ENCODE measurements around the gene ARFGAP3. TPM values are rescaled to one million over a fixed set of nuclear protein-coding genes. Genes with fewer than 3 reads are reported as not detected.

ARFGAP3 gene
- total RNA-seq, 1 experiment from 2014 or later = 15.0 TPM

GRCh38 chr22:42817556-42817955 is 39.5 kb downstream of the ARFGAP3 start:
- Mint-ChIP-seq H3K4me1 (no peaks in the 10 kb centered on the region), H3K9me3 (peaks cover 6 to 8% of the 10 kb centered on the region in 2 experiments; a peak in 4 of 5 replicates), H3K27ac (no peak overlapping the region), H3K36me3 (ENCODE audit: insufficient read depth in 1 of 3, low read depth in 3 of 3) (peaks cover 10 to 14% (median 13%) of the 10 kb centered on the region in 3 experiments), H3K27me3 (ENCODE audit: low read depth) (no peaks in the 10 kb centered on the region; the same call in 1 of the 2 replicates), H3K4me3 (no peak overlapping the region)
- Histone ChIP-seq H4K20me1 (ENCODE audit: control insufficient read depth, insufficient read depth, insufficient read length) (no peaks in the 10 kb centered on the region), H3K14ac (ENCODE audit: insufficient read depth, low read length) (no peak overlapping the region), H2AFZ (ENCODE audit: low read length) (no peak overlapping the region), H2BK20ac (ENCODE audit: low read depth, low read length, poor library complexity, severe bottlenecking) (no peak overlapping the region), H2AK5ac (ENCODE audit: insufficient read length, low read length) (no peak overlapping the region), H3K4me1 (ENCODE audit: insufficient read depth, low read length) (no peaks in the 10 kb centered on the region), H3K56ac (ENCODE audit: insufficient read length, low read depth, low read length) (no peak overlapping the region), H4K5ac (ENCODE audit: insufficient read length, low read depth, low read length) (no peak overlapping the region), H3K9me3 (ENCODE audit: control insufficient read depth, low read depth, low read length) (no peaks in the 10 kb centered on the region), H3K4me2 (ENCODE audit: insufficient read depth, insufficient read length, low read length) (no peak overlapping the region), H3K18ac (ENCODE audit: insufficient read length, low read depth, low read length) (no peak overlapping the region), H2BK15ac (ENCODE audit: low read depth, low read length) (no peak overlapping the region), H3K4ac (ENCODE audit: low read depth, low read length) (no peak overlapping the region), H3K27me3 (ENCODE audit: insufficient read depth, low read length) (no peaks in the 10 kb centered on the region), H2BK120ac (ENCODE audit: low read depth, low read length, poor library complexity, severe bottlenecking) (no peak overlapping the region), H3K9ac (ENCODE audit: extremely low read depth, insufficient read length, low read length) (no peak overlapping the region), H2BK5ac (ENCODE audit: insufficient read length, low read length) (no peak overlapping the region), H4K8ac (replicated peaks; ENCODE audit: insufficient read length, low read depth, low read length) (no peak overlapping the region), H3K79me2 (ENCODE audit: insufficient read depth, low read length) (no peaks in the 10 kb centered on the region), H4K91ac (ENCODE audit: insufficient read length, low read depth, low read length) (no peak overlapping the region), H3K27ac (ENCODE audit: insufficient read length, low read depth, low read length) (no peak overlapping the region), H2BK12ac (ENCODE audit: insufficient read length, low read depth, low read length) (no peak overlapping the region), H3K23ac (ENCODE audit: insufficient read length, low read depth, low read length) (no peak overlapping the region), H3T11ph (ENCODE audit: low read length) (no peak overlapping the region), H3K79me1 (ENCODE audit: insufficient read depth, low read depth, low read length, poor library complexity, severe bottlenecking) (no peaks in the 10 kb centered on the region), H3K23me2 (ENCODE audit: insufficient read length, low read depth, low read length, poor library complexity, severe bottlenecking) (no peaks in the 10 kb centered on the region)
- DNase-seq = no peak
- TF ChIP-seq, protein P1, sequence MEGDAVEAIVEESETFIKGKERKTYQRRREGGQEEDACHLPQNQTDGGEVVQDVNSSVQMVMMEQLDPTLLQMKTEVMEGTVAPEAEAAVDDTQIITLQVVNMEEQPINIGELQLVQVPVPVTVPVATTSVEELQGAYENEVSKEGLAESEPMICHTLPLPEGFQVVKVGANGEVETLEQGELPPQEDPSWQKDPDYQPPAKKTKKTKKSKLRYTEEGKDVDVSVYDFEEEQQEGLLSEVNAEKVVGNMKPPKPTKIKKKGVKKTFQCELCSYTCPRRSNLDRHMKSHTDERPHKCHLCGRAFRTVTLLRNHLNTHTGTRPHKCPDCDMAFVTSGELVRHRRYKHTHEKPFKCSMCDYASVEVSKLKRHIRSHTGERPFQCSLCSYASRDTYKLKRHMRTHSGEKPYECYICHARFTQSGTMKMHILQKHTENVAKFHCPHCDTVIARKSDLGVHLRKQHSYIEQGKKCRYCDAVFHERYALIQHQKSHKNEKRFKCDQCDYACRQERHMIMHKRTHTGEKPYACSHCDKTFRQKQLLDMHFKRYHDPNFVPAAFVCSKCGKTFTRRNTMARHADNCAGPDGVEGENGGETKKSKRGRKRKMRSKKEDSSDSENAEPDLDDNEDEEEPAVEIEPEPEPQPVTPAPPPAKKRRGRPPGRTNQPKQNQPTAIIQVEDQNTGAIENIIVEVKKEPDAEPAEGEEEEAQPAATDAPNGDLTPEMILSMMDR (conservative IDR thresholded peaks at IDR 0.05) = no peak
- no CpG with 5 or more reads among the region's 3 CpGs for WGBS (ENCODE audit: extremely low coverage, insufficient read length, low lambda C conversion rate)

All from H9 (cell line).